OCI-LY7 (cell line): ENCODE data around the gene UBE2J2. TPM values are rescaled to one million over a fixed set of nuclear protein-coding genes. Genes with fewer than 3 reads are reported as not detected.

Experiments
- BruUV-seq: library from RNA; stranded (reverse); fragments of 400-500 nt; replicated peaks from 2 replicates; lab custom pipeline; 2021; lab: Mats Ljungman, UMichigan
- CTCF ChIA-PET: fragments of 300-600 bp; sonication (Branson Sonifier 250); formaldehyde crosslinking; loops from one replicate; lab custom pipeline; 2022; ENCODE audit warnings: antibody characterized with exemption; ENCODE audit not compliant: unreplicated experiment; lab: Charles Lee
- POLR2A ChIA-PET: fragments of 300-600 bp; sonication (Branson Sonifier 250); formaldehyde crosslinking; loops from one replicate; lab custom pipeline; 2022; ENCODE audit warnings: antibody characterized with exemption; lab: Charles Lee
- DNase-seq: peaks from one replicate; pipeline ENCODE4 v3.0.0-alpha.2; 2015; ENCODE audit warnings: low spot score
- H2AFZ ChIP-seq: fragments of 200-600 bp; sonication (generic), shearing (Covaris generic); 2 replicates; pipeline ENCODE4 v1.6.1; 2014; ENCODE audit warnings: mild to moderate bottlenecking, antibody characterized with exemption, low read length, moderate library complexity
- H3K27ac ChIP-seq: fragments of 200-600 bp; sonication (generic); 2 replicates; pipeline ENCODE4 v1.5.1; 2014; ENCODE audit warnings: mixed run types, low read depth, mild to moderate bottlenecking, moderate library complexity, low read length, inconsistent platforms; ENCODE audit not compliant: poor library complexity, severe bottlenecking
- H3K36me3 ChIP-seq: fragments of 200-600 bp; sonication (generic); 2 replicates; pipeline ENCODE4 v1.6.1; 2014; ENCODE audit warnings: mild to moderate bottlenecking, antibody characterized with exemption, low read length, moderate library complexity, mixed read lengths; ENCODE audit not compliant: insufficient read depth
- H3K4me1 ChIP-seq: fragments of 200-600 bp; sonication (generic); 2 replicates; pipeline ENCODE4 v1.5.1; 2014; ENCODE audit warnings: mild to moderate bottlenecking, low read length; ENCODE audit not compliant: insufficient read depth, poor library complexity, severe bottlenecking
- H3K4me2 ChIP-seq: fragments of 200-600 bp; sonication (generic); 2 replicates; pipeline ENCODE4 v1.6.1; 2014; ENCODE audit warnings: mild to moderate bottlenecking, low read length
- H3K4me3 ChIP-seq: fragments of 200-600 bp; sonication (generic); 2 replicates; pipeline ENCODE4 v1.5.1; 2014; ENCODE audit warnings: mild to moderate bottlenecking, low read depth, low read length; ENCODE audit not compliant: poor library complexity, severe bottlenecking
- H3K79me2 ChIP-seq: fragments of 200-600 bp; sonication (generic); 2 replicates; pipeline ENCODE4 v1.6.1; 2016; ENCODE audit warnings: low read depth, mild to moderate bottlenecking, low read length, moderate library complexity, mixed read lengths; ENCODE audit not compliant: insufficient read depth
- H3K9me2 ChIP-seq: fragments of 200-600 bp; sonication (generic); 2 replicates; pipeline ENCODE4 v1.6.1; 2016; ENCODE audit warnings: mild to moderate bottlenecking, low read length, mixed read lengths; ENCODE audit not compliant: insufficient read depth
- H3K9me3 ChIP-seq: fragments of 200-600 bp; sonication (generic); 2 replicates; pipeline ENCODE4 v1.6.1; 2014; ENCODE audit warnings: mild to moderate bottlenecking, mixed run types, low read length, mixed read lengths
- H4K20me1 ChIP-seq: fragments of 200-600 bp; sonication (generic); 2 replicates; pipeline ENCODE4 v1.6.1; 2014; ENCODE audit warnings: mild to moderate bottlenecking, antibody characterized with exemption, low read length, moderate library complexity, mixed read lengths; ENCODE audit not compliant: insufficient read depth
- EZH2phosphoT487 ChIP-seq: fragments of 200-600 bp; sonication (generic); IDR thresholded peaks from 2 replicates; pipeline ENCODE4 v1.6.1; 2018; ENCODE audit warnings: low read depth, borderline replicate concordance, mild to moderate bottlenecking, mixed run types, antibody characterized with exemption, low read length, moderate library complexity, mixed read lengths
- intact Hi-C: fragments of 100-400 bp; cut with micrococcal nuclease; formaldehyde crosslinking; loops from one replicate; pipeline ENCODE4 v1.10.0; 2022; ENCODE audit not compliant: unreplicated experiment
- total RNA-seq, 2 experiments: library from RNA; depleted of rRNA in 1 of 2; stranded (reverse); fragments of >200 nt in 1 of 2; shearing (Covaris generic) in 1 of 2; gene quantifications; 2 replicates each; pipeline ENCODE4 v1.2.3, GENCODE V29; 2014 to 2022
- TF ChIP-seq, protein P1 (sequence below): fragments of 200-600 bp; sonication (generic); conservative IDR thresholded peaks from 2 replicates; pipeline ENCODE4 v1.5.1; 2014; ENCODE audit warnings: mild to moderate bottlenecking, antibody characterized with exemption, low read length, moderate library complexity, mixed read lengths

The UBE2J2 gene
- total RNA-seq, 2 experiments from 2014 or later, result 69.2 to 88.7 TPM

DNA sequence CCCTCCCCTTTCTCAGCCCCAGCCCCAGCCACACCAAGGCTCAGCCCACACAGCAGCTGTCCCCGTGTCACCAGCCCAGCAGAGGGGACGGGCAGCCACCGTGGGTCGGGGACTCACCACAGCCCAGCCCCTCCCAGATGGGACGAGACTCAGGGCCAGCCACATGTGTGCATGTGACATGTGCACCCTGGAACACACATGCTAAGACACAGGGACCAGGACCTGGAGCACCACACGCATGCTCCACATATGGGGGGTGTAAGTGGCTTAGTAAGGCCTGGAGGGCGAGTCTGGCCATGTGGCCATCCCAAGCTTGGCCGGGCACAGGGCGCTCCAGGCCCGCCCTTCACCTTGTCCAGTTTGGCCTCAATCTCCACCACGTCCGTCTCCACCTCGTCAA is 30.1 kb upstream of the UBE2J2 start:
- Histone ChIP-seq H3K9me2 (no peaks in the 10 kb centered on the region), H3K27ac (no peak overlapping the region), H3K79me2 (no peaks in the 10 kb centered on the region), H3K4me1 (peaks cover 25% of the 10 kb centered on the region), H3K36me3 (no peaks in the 10 kb centered on the region), H2AFZ (no peak overlapping the region), H3K4me2 (no peak overlapping the region), H3K4me3 (no peak overlapping the region), H3K9me3 (no peaks in the 10 kb centered on the region), H4K20me1 (no peaks in the 10 kb centered on the region)
- TF ChIP-seq, protein P1, sequence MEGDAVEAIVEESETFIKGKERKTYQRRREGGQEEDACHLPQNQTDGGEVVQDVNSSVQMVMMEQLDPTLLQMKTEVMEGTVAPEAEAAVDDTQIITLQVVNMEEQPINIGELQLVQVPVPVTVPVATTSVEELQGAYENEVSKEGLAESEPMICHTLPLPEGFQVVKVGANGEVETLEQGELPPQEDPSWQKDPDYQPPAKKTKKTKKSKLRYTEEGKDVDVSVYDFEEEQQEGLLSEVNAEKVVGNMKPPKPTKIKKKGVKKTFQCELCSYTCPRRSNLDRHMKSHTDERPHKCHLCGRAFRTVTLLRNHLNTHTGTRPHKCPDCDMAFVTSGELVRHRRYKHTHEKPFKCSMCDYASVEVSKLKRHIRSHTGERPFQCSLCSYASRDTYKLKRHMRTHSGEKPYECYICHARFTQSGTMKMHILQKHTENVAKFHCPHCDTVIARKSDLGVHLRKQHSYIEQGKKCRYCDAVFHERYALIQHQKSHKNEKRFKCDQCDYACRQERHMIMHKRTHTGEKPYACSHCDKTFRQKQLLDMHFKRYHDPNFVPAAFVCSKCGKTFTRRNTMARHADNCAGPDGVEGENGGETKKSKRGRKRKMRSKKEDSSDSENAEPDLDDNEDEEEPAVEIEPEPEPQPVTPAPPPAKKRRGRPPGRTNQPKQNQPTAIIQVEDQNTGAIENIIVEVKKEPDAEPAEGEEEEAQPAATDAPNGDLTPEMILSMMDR, result no peak
- no peak for TF ChIP-seq EZH2phosphoT487
- POLR2A ChIA-PET, result interaction anchor here (0.7 kb wide), 1 partner anchor 22 kb away, joined by 3 read pairs; no protein-coding TSS in a partner anchor
- intact Hi-C loops, result no loop called here
- no TSS peak for BruUV-seq
- CTCF ChIA-PET, result no interaction called here
- DNase-seq, result no peak

DNA sequence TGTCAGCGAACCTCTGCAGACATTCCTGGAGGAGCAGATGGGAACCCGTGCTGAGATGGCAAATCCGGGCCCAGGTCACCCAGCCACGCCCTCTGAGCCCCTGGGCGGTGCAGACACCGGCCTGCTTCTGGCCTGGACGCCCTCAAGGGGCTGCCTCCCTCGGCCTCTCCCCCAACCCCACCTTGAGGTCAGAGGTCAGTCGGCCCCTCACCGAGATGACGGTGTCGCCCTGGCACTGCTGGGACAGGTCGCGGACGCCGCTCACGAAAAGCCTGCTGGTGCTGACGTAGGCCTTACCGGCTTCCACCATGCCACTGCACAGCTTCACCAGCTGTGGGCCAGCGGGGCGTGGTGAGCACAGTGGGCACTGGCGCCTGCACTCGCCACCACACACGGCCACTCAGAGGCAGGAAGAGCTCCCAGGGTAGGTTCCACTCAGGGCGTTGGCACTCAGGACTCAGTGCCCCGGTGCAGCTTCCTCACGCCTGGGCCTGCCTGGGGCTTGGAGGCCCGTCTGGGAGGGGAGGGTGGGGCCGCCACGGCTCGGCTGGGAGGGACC is 29.4 kb upstream of the UBE2J2 start:
- no peak overlapping the region for H3K27ac ChIP-seq
- DNase-seq, result no peak
- H3K4me3 ChIP-seq, result no peak overlapping the region
- POLR2A ChIA-PET, result interaction anchor here (0.7 kb wide), 1 partner anchor 21 kb away, joined by 3 read pairs; no protein-coding TSS in a partner anchor
- no peaks in the 10 kb centered on the region for H3K79me2 ChIP-seq
- intact Hi-C loops, result no loop called here
- H3K36me3 ChIP-seq, result no peaks in the 10 kb centered on the region
- H3K4me1 ChIP-seq, result peaks cover 25% of the 10 kb centered on the region
- no peaks in the 10 kb centered on the region for H4K20me1 ChIP-seq
- CTCF ChIA-PET, result interaction anchor here (0.5 kb wide), 1 partner anchor 1121 kb away, joined by 3 read pairs; no protein-coding TSS in a partner anchor
- no peaks in the 10 kb centered on the region for H3K9me2 ChIP-seq
- BruUV-seq, result no TSS peak
- TF ChIP-seq, protein P1, result no peak
- TF ChIP-seq EZH2phosphoT487, result no peak
- no peaks in the 10 kb centered on the region for H3K9me3 ChIP-seq
- no peak overlapping the region for H3K4me2 ChIP-seq
- no peak overlapping the region for H2AFZ ChIP-seq

DNA sequence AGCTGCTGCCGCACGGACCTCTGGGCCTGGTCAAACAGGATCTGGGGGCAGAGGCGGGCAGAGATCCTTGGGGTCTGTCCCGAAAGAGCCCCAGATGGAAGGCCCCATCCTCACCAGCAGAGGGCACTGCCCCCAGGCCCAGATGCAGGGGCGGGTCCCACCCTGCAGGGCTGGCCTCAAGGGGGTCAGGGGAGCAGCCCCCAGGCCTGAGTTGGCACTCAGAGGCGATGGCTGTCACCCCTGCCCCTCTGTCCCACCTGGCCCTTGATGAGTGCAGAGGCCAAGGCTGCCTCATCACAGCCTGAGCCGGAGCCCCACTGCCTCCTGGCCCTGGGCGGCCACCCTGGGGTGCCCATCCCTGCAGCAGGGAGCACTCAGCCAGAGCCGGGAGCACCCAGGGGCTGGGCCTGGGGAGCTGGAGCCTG is 28.4 kb upstream of the UBE2J2 start:
- no peaks in the 10 kb centered on the region for H3K9me2 ChIP-seq
- ChIA-PET POLR2A (no interaction called here), CTCF (no interaction called here)
- no TSS peak for BruUV-seq
- H3K9me3 ChIP-seq, result no peaks in the 10 kb centered on the region
- H3K36me3 ChIP-seq, result no peaks in the 10 kb centered on the region
- H2AFZ ChIP-seq, result no peak overlapping the region
- H3K4me1 ChIP-seq, result peaks cover 23% of the 10 kb centered on the region
- peak; percentile 37 for DNase-seq
- intact Hi-C loops, result no loop called here
- TF ChIP-seq, protein P1, result peak; percentile 75
- TF ChIP-seq EZH2phosphoT487, result no peak
- H3K4me3 ChIP-seq, result no peak overlapping the region
- no peak overlapping the region for H3K4me2 ChIP-seq
- no peaks in the 10 kb centered on the region for H4K20me1 ChIP-seq
- H3K79me2 ChIP-seq, result no peaks in the 10 kb centered on the region
- no peak overlapping the region for H3K27ac ChIP-seq
